Measurements from ENCODE around the gene CORIN.

DNA sequence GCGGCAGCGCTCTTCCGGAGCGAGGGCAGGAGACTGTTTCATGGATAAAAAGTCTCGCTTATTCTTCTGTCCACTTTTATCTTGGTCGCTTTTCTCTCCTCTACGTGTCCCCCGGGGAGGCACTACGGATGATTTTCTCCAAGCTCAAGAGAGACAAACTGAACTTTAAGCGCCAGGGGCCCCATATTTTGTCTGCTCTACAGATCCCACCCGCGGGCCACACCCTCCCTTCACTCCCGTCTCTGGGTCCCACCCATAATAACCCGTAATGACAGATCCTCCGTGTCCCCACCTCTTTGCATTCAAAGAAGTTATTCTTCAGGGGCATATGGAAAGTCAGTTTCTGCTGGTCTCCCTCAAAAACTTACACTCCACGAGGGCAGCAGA lies at the start of gene CORIN:
- TF ChIP-seq, protein P1, sequence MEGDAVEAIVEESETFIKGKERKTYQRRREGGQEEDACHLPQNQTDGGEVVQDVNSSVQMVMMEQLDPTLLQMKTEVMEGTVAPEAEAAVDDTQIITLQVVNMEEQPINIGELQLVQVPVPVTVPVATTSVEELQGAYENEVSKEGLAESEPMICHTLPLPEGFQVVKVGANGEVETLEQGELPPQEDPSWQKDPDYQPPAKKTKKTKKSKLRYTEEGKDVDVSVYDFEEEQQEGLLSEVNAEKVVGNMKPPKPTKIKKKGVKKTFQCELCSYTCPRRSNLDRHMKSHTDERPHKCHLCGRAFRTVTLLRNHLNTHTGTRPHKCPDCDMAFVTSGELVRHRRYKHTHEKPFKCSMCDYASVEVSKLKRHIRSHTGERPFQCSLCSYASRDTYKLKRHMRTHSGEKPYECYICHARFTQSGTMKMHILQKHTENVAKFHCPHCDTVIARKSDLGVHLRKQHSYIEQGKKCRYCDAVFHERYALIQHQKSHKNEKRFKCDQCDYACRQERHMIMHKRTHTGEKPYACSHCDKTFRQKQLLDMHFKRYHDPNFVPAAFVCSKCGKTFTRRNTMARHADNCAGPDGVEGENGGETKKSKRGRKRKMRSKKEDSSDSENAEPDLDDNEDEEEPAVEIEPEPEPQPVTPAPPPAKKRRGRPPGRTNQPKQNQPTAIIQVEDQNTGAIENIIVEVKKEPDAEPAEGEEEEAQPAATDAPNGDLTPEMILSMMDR (IDR thresholded peaks at IDR 0.05), result no peak
- no peak for TF ChIP-seq POLR2A (IDR thresholded peaks at IDR 0.05)
